NCI-H1417 (cell line): Measurements from ENCODE around the gene IL1RAPL1.

Source experiments
- DNase-seq, 3 experiments: peaks; one replicate each; lab custom pipeline; 2025; lab: John Stamatoyannopoulos, UW

The IL1RAPL1 gene

DNA sequence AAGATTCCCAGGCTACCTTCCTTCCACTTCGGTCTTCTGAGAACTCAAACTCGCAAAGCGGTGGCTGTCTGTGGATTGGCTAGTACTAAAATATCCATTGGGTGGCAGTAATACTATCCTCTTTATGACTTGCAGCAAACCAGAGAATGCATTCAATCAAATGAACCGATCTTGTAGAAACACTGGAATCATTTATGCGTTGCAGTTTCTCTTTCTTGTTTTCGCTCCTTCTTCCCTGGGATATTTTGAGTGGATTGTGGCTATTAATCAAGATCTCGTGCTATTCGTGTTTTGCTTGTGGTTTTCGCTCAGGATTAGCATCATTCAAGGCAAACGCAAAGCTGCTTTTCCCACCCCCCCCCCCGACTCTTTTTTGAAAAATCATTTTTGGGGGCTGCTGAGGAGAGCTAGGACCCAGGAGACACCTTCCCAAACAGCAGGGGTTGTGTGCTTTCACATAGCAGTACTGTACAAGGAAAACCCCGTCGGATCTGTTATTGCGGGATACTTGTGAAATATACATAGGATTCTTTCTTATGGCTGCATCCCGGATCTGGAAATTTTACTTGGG is at the start of gene IL1RAPL1:
Gene IL1RAPL1, plus strand, starts transcription at position 466 of the 571 bp plus-strand sequence.
- peak; percentile 68 to 86 (median 71) for DNase-seq

DNA sequence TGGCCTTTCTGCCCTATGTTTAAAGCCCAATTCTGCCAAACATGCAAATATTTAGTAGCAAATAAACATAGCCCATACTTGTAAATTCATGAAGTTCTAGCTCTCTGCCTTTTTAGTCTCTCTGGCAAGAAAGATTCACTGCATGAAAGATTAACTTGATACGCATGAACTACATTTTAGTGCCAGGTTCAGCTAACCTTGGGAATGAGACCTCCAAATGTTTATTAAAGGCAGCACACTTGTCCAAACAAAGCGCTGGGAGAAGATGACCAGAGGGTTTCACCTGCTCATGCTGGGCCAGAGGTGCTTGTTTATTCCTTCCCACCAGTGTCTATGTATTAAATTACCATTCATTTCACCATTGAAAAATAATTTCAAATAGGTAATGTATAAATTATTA is 44.5 kb upstream of the IL1RAPL1 start:
- DNase-seq = peak in 2 of 3 experiments; percentile 18 to 73

DNA sequence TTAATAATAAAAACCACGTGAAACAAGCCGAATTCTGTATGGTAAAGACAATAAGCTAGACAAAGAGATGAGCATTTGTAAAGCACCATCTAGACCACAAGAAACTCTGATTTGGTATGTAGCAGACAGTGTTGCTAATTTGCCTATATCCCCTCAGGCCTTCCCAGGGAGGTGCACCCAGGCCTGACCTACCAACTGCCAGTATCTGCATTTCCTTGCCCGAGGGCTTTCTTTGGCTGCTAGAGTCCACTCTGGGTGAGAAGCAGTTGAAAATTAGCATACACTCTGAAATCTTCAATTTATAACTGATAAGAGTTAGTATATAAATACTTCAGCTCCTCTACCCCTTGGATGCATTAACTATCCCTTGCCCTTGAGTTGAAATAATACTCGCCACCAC is 37.4 kb upstream of the IL1RAPL1 start:
- no peak for DNase-seq

DNA sequence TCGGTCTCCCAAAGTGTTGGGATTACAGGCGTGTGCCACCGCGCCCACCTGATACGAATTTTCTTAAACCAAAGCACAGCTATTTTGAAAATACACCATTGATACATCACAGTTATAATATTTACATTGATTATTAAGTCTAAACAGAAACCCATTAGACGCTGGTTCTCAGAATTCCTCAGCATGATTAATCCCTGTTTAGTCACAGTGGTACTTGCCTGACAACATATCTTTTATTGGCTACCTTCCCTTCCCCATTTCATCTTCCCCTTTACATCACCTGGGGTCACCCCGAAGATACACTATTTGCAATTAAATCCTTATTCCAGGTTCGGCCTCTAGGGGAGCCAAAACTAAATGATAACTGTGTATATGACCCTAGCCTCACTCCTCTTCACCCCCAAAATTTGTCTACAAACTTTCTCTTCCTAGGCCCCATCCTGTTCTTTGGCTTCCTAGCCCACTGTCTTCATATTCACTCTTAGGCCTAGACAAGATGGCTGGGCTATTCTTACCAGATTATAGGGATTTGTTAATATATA is 36.8 kb upstream of the IL1RAPL1 start:
- no peak for DNase-seq

DNA sequence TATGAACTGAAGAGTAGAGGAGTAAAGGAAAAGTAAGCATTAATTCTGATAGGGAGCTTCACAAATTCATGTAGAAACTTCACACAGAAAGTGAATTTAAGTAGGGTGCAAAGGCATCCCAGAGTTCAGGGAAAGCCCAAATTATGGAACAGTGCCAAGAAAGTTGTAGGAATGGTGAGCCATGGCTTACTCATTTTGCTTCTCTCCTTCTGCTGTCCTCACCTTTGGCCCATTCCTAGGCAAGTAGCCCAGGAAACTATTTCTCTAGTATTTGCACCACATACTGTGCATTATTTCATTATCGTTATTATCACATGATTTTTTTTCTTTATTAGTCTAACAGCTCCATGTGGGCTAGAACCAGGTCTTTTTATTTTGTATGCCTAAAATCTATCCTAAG is 34.9 kb upstream of the IL1RAPL1 start:
- DNase-seq = no peak

DNA sequence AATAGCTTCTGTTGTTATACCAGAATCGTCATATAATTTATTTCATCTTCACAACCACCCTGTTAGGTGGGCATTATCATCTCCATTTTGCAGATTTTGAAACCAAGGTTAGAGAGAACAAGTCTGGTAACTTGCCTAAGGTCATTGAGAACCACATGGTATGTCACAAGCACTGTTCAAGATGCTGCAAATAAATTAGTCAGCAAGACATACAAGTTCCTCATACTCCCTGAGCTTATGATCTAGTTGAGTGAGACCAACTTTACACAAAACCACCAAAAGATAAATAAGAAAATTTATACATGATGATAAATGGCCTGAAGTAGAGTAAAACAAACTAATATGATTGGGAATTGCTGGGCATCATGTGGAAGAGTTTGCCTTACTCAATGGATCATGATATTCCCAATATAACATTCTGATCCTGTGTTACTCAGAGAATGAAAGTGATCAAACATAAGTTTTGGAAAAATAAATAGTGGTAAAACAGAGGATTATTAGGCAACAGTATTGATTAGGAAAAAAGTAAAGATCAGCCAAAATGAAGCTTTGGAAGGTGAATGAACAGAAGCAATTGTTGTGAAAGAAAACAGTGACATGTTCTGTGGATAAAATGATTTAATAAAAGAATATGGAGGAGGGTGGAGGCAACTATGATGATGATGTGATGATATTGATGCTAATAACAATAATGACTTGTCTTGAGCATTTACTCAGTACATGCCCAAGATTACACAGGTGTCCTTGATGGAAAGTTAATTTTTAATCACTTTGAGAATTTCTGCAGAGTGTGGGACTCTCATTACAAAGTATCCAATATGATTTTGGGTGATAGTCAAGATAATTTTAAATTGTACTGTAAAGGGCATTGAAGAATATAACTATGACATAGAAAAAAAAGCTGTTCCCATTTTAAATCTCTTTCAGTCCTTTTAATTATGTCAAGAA is 34.1 kb upstream of the IL1RAPL1 start:
- no peak for DNase-seq

DNA sequence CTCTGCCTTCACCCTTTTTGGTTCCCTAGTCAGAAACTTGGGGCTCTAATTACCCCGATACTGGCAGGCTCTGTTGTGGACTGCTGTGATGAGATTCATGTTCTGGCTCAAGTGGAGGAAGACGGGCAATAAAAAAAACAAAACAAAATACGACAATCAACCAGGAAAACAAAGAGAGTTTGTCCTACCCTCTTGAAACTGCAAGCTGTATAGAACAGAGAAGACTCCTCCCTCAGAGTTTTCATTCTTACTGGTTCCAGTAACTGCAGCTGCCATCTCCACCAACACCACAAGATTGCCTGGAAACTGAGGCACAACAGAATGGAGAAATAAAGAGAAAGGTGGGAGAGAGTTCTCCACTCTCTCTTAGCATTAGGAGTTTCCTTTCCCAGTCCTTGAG is 11.1 kb upstream of the IL1RAPL1 start:
- no peak for DNase-seq

DNA sequence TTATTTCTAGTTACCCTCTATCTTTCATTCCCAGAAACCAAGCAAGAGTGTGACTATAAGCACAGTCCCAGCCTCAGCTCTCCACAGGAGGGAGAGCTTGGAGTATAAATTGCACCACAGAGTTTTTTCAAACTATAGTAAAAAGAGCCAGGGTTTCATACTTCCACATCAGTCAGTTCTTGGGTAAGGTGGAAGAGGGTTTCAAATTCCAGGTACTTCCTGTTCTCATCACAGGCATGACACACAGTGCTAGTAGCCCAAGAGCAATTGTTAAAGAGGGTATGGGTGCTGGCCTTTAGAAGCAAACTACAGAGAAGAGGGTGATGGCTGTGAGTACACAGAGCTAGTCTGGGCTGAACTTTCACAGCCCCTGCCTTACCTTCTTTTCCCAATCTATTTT is 5.7 kb upstream of the IL1RAPL1 start:
- DNase-seq = no peak

DNA sequence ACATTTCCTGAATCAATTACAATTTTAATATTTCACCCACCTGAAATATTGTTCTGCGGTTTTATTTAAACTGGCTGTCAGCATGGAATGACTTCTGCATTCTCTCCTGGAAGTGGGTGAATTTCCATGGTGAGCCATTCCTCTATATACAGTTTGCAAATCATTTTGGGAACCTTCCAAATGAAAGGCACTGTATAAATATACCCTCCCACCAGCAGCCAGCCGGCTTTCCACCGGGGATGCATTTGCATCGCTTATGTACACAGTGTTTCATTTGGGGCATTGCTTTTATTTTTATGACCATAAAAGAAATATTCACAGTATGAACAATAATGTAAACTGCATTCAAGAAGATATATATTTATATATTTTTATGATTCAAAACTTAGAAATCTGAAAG is 4.7 kb upstream of the IL1RAPL1 start:
- no peak for DNase-seq

DNA sequence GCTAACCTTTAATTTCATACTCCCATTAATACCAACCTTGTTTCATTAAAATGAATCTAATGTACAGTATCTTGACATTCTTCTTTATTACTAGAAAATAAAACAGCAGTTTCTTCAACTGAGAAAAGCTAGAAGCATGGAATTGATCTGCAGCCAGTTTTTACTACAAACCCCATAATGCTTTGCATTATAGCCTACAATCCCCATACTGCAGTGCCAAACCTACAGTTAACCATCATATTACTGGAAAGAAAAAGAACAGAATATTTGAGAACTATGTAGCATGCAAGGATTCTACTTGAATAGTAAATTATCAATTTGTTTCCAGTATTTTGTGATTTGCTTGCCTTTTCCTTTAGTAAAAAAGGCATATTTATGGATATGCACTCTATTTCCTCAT is 3.2 kb upstream of the IL1RAPL1 start:
- no peak for DNase-seq

DNA sequence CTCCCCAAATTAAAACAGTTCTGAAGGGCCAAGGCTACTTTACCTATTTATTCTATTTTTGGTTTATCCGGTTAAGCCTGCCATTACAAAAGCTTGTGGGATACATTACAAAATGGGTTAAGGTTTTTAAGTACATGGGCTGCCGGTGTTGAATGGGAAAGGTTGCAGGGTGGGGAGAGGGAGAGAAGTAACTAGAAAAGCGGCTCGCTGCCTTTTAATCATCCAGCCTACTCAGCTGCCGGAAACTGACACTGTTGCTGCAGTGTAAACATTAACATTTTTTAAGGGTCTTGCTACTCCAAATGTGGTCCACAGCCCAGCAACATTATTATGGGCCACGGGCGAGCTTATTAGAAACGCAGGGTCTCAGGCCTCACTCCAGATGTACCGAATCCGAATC is 1.5 kb upstream of the IL1RAPL1 start:
- DNase-seq = no peak

DNA sequence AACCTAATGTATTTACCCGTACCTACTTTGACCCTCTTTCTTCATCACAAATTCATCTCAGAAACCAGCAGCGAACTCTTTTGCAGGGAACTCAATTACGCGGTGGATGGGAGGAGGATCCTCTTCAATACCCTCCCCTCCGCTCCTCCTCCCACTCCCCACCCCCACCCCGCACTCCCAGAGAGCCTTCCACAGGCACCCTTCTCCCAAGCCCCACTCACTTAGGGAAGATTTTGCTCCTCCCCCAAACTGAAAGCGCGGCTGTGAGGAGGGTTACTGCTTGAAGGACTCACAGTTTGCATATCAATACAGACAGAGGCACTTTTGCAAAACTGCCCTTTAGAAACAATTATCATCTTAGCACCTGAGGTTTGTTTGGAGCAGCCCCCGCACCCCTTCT is 960 bp upstream of the IL1RAPL1 start:
- peak; percentile 31 to 62 (median 38) for DNase-seq

DNA sequence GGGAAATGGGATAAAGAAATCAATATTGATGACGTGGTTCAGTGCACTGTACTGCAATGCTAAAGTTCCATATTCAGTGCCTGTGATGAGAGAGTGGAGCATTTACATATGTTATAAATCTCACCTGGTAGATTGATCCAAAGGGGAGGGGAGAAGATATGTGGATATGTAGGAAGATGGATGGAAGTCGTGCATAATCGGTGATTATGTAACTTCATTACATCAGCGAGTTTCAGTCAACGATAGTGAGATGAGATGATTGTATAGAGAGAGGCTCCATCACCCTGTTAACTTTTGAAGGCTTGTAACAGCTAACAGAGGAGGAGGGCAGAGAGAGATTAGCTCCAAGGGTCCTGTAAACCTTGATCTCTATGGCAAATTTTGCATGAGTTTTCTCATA is 1.8 kb downstream of the IL1RAPL1 start:
- DNase-seq = no peak

DNA sequence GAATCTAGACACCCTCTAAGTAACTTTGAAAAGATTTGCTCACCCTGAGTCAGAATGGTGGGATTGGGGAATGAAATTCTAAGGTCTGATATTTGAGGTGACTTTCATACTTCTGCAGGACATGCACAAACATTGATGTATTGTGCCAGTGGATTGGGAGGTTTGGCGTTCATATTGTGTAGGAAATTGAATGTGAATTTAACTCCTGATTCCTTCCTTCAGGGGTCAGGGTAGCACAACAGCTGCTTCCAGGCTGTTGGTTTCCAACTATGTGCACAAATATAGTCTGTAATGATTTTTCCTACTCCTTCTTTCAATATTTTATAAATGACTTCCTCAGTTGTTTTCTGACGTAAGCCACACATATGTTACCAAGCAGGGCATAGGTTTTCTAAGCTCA is 3.1 kb downstream of the IL1RAPL1 start:
- DNase-seq = peak in 2 of 3 experiments; percentile 15 to 56

DNA sequence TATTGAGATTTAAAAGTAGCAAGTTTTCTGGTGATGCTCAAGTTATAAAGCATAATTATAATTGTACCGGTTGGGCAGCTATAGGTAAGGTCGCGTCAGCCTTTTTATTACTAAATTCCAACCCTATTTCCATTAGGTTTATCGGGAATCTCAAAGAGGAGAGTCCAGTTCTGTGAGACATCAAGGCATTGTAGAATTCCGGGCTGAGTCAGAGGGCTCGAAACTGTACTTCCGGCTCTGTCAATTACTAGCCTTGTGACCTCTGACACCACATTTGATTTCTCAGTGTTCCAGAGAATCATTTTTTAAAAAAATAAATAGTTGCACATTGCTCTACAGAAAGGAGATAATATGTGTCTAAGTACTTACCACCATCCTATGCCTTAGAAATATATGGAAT is 4.3 kb downstream of the IL1RAPL1 start:
- no peak for DNase-seq

DNA sequence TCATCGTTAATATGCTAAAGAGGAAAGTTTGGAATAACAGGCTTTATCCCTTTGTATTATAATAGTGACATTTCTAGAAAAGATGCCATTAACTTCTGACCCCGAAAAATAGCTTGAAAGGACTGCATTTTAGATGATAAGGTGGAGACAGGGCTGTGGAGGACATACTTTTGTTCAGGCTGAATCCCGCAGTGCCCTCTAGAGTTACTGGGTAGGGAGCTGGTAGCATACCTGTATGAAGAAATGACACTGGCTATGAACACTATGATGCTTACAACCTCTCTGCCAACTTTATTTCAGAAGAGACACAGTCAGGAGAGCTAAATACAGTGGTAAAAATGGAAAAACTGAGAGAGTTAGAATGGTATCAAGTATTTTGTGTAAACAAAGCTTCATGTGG is 8.1 kb downstream of the IL1RAPL1 start:
- DNase-seq = peak in 1 of 3 experiments; percentile 60

DNA sequence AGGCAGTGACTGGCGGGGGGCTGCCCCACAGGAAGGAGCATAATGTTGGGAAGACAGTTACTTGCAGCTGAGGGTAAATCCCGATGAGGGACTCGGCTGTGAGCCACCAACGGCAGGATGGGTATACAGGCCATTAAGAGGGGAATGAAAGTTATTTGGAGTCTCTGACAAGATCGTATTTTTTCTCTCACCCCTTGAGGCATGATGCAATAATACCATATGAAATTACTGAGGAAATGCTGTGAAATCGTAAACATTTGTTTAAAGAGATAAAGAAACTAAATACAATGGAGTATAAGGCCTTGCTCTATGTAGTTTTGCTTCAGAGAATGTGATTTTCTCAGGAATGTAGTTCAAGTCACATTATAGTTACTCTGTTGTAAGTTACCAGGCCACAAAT is 12.7 kb downstream of the IL1RAPL1 start:
- DNase-seq = no peak

DNA sequence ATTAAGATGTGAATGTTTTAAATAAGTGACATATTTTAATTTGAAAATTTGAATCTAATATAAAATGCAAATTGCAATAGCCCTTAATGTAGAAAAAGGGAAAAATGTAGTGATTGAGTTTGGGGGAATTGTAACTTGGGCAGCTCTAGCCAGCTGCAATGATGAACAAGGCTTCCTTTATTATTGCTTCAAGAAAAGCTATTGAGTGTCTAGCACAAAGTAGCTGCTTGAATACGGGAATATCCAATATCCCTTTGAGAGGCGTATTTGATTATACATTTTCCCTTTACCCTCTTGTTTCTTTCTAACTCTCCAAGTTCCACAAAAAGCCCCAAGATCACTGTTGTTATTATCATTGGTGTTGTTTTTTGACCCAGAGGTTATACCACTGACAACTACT is 21.8 kb downstream of the IL1RAPL1 start:
- DNase-seq = no peak

DNA sequence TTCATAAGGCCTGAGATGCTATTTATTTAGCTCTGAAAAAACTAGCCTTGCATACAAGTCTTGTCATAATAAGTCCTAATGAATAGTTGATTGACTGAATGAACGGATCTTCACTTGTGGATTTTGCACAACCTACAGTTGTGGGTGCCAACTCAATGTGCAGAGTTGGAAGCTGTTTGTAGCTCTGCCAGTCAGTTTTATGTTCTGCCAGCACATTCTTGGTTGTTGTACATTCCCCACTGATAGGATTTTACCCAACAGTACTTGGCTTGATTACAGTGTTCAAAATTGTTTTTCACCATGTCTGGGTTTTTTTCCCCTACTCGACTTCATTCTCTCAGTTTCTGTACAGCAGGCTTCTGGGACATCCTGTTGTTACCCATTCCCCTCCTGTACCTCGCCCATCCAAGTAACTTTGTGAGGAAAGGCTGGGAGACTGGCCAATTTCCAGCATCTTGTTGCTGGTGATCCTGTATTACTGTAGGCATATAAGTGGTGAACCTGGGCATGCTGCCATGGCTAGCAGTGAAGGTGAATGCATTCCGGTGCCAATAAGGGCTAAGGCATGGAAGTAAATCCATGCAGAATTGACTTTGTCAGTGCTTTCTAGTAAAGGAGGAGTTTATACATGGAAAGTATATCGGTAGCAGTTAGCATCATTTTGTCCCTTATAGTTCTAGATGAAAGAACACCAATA is 22.8 kb downstream of the IL1RAPL1 start:
- DNase-seq = no peak

DNA sequence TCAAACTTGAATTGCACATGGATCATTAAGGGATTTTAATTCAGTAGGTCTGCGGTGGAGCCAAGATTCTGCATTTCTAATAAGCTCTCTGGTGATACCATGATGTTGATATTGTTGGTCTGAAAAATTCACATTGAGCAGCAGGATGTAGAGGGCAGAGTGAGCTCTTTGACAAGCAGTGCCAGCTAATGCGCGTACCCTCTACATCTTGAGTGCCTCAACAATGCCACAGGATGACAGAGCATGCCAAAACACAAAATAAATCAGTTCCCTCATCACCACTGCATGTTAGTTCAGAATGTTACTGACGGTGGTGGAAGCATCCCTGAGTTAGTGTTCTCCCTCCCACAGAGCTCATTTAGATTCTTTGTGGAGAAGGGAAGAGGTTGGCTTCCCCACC is 23.5 kb downstream of the IL1RAPL1 start:
- no peak for DNase-seq

DNA sequence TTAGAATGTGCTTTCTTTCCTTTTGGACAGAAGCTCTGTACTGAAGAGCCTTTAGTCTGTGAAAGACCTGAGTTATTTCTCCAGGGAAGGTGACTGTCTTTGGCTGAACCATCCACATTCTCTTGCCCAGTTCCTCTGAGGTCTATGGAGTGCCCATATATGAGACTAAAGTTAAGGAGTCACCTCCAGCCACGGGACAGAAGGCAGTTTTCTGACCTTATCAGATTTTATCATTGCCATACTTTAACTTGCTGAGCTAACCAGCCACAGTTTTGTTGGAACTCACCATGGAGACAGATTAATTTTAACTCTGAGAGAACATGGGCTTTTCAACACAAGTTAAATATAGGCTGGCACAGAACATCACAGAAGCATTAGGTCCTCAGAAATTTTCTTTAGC is 26.3 kb downstream of the IL1RAPL1 start:
- no peak for DNase-seq

DNA sequence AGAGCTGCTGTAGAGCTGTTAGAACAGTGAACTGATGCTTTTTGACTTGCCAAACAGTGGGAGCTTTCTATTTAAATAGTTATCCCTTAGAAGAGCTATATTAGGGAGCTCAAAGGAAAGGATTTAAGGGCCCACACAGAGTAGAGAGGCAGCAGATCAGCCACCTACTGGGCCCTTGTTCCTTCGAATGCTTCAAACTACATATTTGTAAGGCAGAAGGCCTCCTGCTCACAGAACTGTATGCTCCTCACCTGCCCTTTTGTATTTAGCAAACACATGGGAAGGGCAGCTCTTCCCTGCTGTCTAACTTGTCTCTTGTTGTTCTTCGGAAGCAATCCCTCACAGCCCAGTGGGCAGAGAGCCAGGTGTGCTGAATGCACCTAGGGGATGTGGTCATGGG is 38.0 kb downstream of the IL1RAPL1 start:
- DNase-seq = peak; percentile 28 to 96 (median 82)

DNA sequence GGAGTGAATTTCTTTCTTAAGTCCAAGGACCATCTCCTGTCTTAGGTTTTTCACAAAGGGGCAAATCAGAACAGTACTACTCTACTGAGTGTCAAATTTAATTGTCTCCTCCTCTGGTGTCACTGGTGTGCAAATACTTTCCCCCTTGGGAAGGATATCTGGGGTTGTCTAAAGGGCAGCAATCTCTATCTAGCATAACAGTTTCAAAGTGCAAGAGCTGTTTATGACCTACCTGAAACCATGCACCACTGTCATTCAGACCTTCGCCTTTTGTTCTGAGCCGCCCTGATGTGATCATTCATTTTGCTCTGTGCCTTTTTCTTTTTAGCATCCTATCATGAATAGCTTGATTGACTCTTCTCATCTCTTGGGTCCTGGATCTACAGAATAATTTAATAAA is 39.3 kb downstream of the IL1RAPL1 start:
- DNase-seq = no peak
